WTC11 (cell line): ENCODE data around the gene CYBA. TPM values are rescaled to one million over a fixed set of nuclear protein-coding genes. Genes with fewer than 3 reads are reported as not detected.
A peak's percentile ranks its signal among the peaks of the same experiment; 100 is the strongest.

ENCODE experiments used
- ATAC-seq: fragments of 200-7000 bp; cut with Tn5 transposase; 2 replicates; pipeline ENCODE4 v1.10.0; 2021; ENCODE audit warnings: mild to moderate bottlenecking, moderate library complexity
- CTCF ChIA-PET: fragments of 300-600 bp; sonication (Branson Sonifier 250); formaldehyde crosslinking; loops from one replicate; lab custom pipeline; 2021; ENCODE audit warnings: antibody characterized with exemption; lab: Charles Lee
- POLR2A ChIA-PET: fragments of 350-600 bp; sonication (Branson Sonifier 250); formaldehyde crosslinking; loops from one replicate; lab custom pipeline; 2021; ENCODE audit warnings: antibody characterized with exemption; lab: Charles Lee
- DNase-seq: peaks from one replicate; pipeline ENCODE4 v3.0.0; 2021; ENCODE audit warnings: low spot score
- H3K27ac Mint-ChIP-seq: 2 replicates; pipeline ENCODE4 v1.8.0; 2021; ENCODE audit warnings: mixed read lengths
- H3K27me3 Mint-ChIP-seq: 2 replicates; pipeline ENCODE4 v1.8.0; 2021; ENCODE audit warnings: low read depth, mild to moderate bottlenecking, moderate library complexity, mixed read lengths
- H3K36me3 Mint-ChIP-seq: 2 replicates; pipeline ENCODE4 v1.8.0; 2021; ENCODE audit warnings: mixed read lengths
- H3K4me1 Mint-ChIP-seq: 2 replicates; pipeline ENCODE4 v1.8.0; 2022; ENCODE audit warnings: mixed read lengths
- H3K4me3 Mint-ChIP-seq: 2 replicates; pipeline ENCODE4 v1.8.0; 2021; ENCODE audit warnings: mild to moderate bottlenecking, moderate library complexity, mixed read lengths
- H3K9me3 Mint-ChIP-seq: 2 replicates; pipeline ENCODE4 v1.8.0; 2021; ENCODE audit warnings: mixed read lengths
- AFF4 ChIP-seq: sonication (generic); formaldehyde crosslinking; IDR thresholded peaks from 2 replicates; pipeline ENCODE4 v1.8.1; 2023; ENCODE audit warnings: mild to moderate bottlenecking, missing genetic modification reagents, borderline replicate concordance
- E2F1 ChIP-seq: sonication (generic); formaldehyde crosslinking; IDR thresholded peaks from 2 replicates; pipeline ENCODE4 v1.8.0; 2022; ENCODE audit warnings: mild to moderate bottlenecking, missing genetic modification reagents
- E2F5 ChIP-seq: sonication (generic); formaldehyde crosslinking; IDR thresholded peaks from 2 replicates; pipeline ENCODE4 v1.8.1; 2022; ENCODE audit warnings: mild to moderate bottlenecking, moderate library complexity, missing genetic modification reagents
- ELF4 ChIP-seq: sonication (generic); formaldehyde crosslinking; IDR thresholded peaks from 2 replicates; pipeline ENCODE4 v1.8.1; 2022; ENCODE audit warnings: low read depth, mild to moderate bottlenecking, moderate library complexity, missing genetic modification reagents
- GABPB1 ChIP-seq: sonication (generic); formaldehyde crosslinking; IDR thresholded peaks from 2 replicates; pipeline ENCODE4 v1.8.1; 2023; ENCODE audit warnings: mild to moderate bottlenecking, missing genetic modification reagents
- GRHL2 ChIP-seq: fragments of 250-450 bp; sonication (Bioruptor Pico); IDR thresholded peaks from 2 replicates; pipeline ENCODE4 v1.8.0; 2022; ENCODE audit warnings: mild to moderate bottlenecking, moderate library complexity; ENCODE audit not compliant: insufficient replicate concordance, severe bottlenecking
- MAX ChIP-seq: sonication (generic); formaldehyde crosslinking; IDR thresholded peaks from 2 replicates; pipeline ENCODE4 v1.8.0; 2022; ENCODE audit warnings: mild to moderate bottlenecking, missing genetic modification reagents
- MYBL2 ChIP-seq: sonication (generic); formaldehyde crosslinking; IDR thresholded peaks from 2 replicates; pipeline ENCODE4 v1.8.1; 2023; ENCODE audit warnings: mild to moderate bottlenecking, moderate library complexity, missing genetic modification reagents
- NFE2L1 ChIP-seq: sonication (generic); formaldehyde crosslinking; IDR thresholded peaks from 2 replicates; pipeline ENCODE4 v1.8.1; 2023; ENCODE audit warnings: missing genetic modification reagents
- PRDM15 ChIP-seq: sonication (generic); formaldehyde crosslinking; IDR thresholded peaks from 2 replicates; pipeline ENCODE4 v1.8.0; 2022; ENCODE audit warnings: missing genetic modification reagents
- SP1 ChIP-seq: sonication (generic); formaldehyde crosslinking; conservative IDR thresholded peaks from 2 replicates; pipeline ENCODE4 v1.8.1; 2022; ENCODE audit warnings: missing genetic modification reagents
- TP53 ChIP-seq: sonication (generic); formaldehyde crosslinking; IDR thresholded peaks from 2 replicates; pipeline ENCODE4 v1.8.1; 2023; ENCODE audit warnings: mild to moderate bottlenecking, missing genetic modification reagents
- ZBTB21 ChIP-seq: sonication (generic); formaldehyde crosslinking; IDR thresholded peaks from 2 replicates; pipeline ENCODE4 v1.8.1; 2023; ENCODE audit warnings: mild to moderate bottlenecking, missing genetic modification reagents, borderline replicate concordance
- ZNF121 ChIP-seq: sonication (generic); formaldehyde crosslinking; IDR thresholded peaks from 2 replicates; pipeline ENCODE4 v1.8.0; 2023; ENCODE audit warnings: missing genetic modification reagents
- ZNF219 ChIP-seq: sonication (generic); formaldehyde crosslinking; IDR thresholded peaks from 2 replicates; pipeline ENCODE4 v1.8.0; 2023; ENCODE audit warnings: missing genetic modification reagents, mild to moderate bottlenecking, borderline replicate concordance
- ZNF317 ChIP-seq: sonication (generic); formaldehyde crosslinking; IDR thresholded peaks from 2 replicates; pipeline ENCODE4 v1.8.1; 2023; ENCODE audit warnings: low read depth, mild to moderate bottlenecking, moderate library complexity, missing genetic modification reagents, borderline replicate concordance
- ZNF425 ChIP-seq: fragments of 250-450 bp; sonication (Bioruptor Pico); conservative IDR thresholded peaks from 2 replicates; pipeline ENCODE4 v1.9.0; 2021; ENCODE audit warnings: mild to moderate bottlenecking
- ZNF512 ChIP-seq: sonication (generic); formaldehyde crosslinking; IDR thresholded peaks from 2 replicates; pipeline ENCODE4 v1.8.1; 2022; ENCODE audit warnings: missing genetic modification reagents, borderline replicate concordance
- total RNA-seq: library from RNA; stranded (reverse); gene quantifications from 3 replicates; pipeline ENCODE4 v1.2.3, GENCODE V29; 2021

The CYBA gene
- total RNA-seq, 1 experiment from 2014 or later, result 169 TPM

GRCh38 chr16:88597856-88598491 lies 52.9 kb downstream of the CYBA start:
- H3K27me3 Mint-ChIP-seq, result no peaks in the 10 kb centered on the region
- ChIA-PET CTCF (interaction anchor here (1.2 kb wide), 1 partner anchor 14 kb away, joined by 3 read pairs; no protein-coding TSS in a partner anchor), POLR2A (no interaction called here)
- H3K36me3 Mint-ChIP-seq, result peaks cover 45% of the 10 kb centered on the region
- DNase-seq (no peak), ATAC-seq (no peak)
- no peak overlapping the region for H3K27ac Mint-ChIP-seq
- peaks cover 20% of the 10 kb centered on the region for H3K4me1 Mint-ChIP-seq
- no peak overlapping the region for H3K4me3 Mint-ChIP-seq
- TF ChIP-seq ZBTB21 (CRISPR knock-in tag), result no peak
- TF ChIP-seq ZNF219 (CRISPR knock-in tag), result no peak
- TF ChIP-seq AFF4 (CRISPR knock-in tag), result no peak
- no peak for TF ChIP-seq E2F1 (CRISPR knock-in tag)
- no peak for TF ChIP-seq MYBL2 (CRISPR knock-in tag)
- TF ChIP-seq E2F5, result no peak
- TF ChIP-seq GRHL2, result no peak
- no peaks in the 10 kb centered on the region for H3K9me3 Mint-ChIP-seq

GRCh38 chr16:88596483-88596882 lies 54.4 kb downstream of the CYBA start:
- ATAC-seq (no peak), DNase-seq (no peak)
- CTCF ChIA-PET, result interaction anchor here (0.5 to 1.4 kb wide), 2 partner anchors 37 to 141 kb away, joined by 4 to 5 read pairs; no protein-coding TSS in a partner anchor
- Mint-ChIP-seq H3K4me3 (no peak overlapping the region), H3K4me1 (peaks cover 16% of the 10 kb centered on the region), H3K27me3 (no peaks in the 10 kb centered on the region), H3K36me3 (peaks cover 40% of the 10 kb centered on the region), H3K9me3 (no peaks in the 10 kb centered on the region), H3K27ac (no peak overlapping the region)
- TF ChIP-seq ZNF121 (CRISPR knock-in tag) (no peak), GABPB1 (CRISPR knock-in tag) (peak; percentile 72)
- POLR2A ChIA-PET, result no interaction called here

GRCh38 chr16:88595921-88596320 lies 54.9 kb downstream of the CYBA start:
- POLR2A ChIA-PET, result no interaction called here
- Mint-ChIP-seq H3K27me3 (no peaks in the 10 kb centered on the region), H3K27ac (no peak overlapping the region), H3K4me3 (no peak overlapping the region), H3K9me3 (no peaks in the 10 kb centered on the region), H3K36me3 (peaks cover 38% of the 10 kb centered on the region), H3K4me1 (peaks cover 14% of the 10 kb centered on the region)
- CTCF ChIA-PET, result interaction anchor here (0.5 to 2.8 kb wide), 3 partner anchors 13 to 141 kb away, joined by 4 to 11 read pairs (median 5); no protein-coding TSS in a partner anchor
- DNase-seq (no peak), ATAC-seq (no peak)
- TF ChIP-seq ELF4 (no peak), TP53 (CRISPR knock-in tag) (no peak), ZNF512 (no peak), ZNF317 (CRISPR knock-in tag) (no peak), PRDM15 (CRISPR knock-in tag) (no peak), NFE2L1 (no peak), ZNF425 (CRISPR knock-in tag) (no peak), SP1 (CRISPR knock-in tag) (no peak), MAX (CRISPR knock-in tag) (no peak)
